ENCODE measurements around the gene GLIS1. TPM values are rescaled to one million over a fixed set of nuclear protein-coding genes. Genes with fewer than 3 reads are reported as not detected.

The GLIS1 gene
- total RNA-seq, 1 experiment from 2014 or later, result 1.0 TPM

- DNase-seq (ENCODE audit: low spot score), result no peak
Measured at GRCh38 chr1:53467391-53467790, 271.6 kb downstream of the GLIS1 start.

GRCh38 chr1:53465023-53465957 is 273.7 kb downstream of the GLIS1 start:
- DNase-seq (ENCODE audit: low spot score), result no peak

GRCh38 chr1:53463961-53464899 is 274.7 kb downstream of the GLIS1 start:
- DNase-seq (ENCODE audit: low spot score), result no peak

- no peak for DNase-seq (ENCODE audit: low spot score)
Measured at GRCh38 chr1:53462769-53463501, 276.0 kb downstream of the GLIS1 start.

- DNase-seq (ENCODE audit: low spot score), result no peak
Measured at GRCh38 chr1:53462193-53462592, 276.8 kb downstream of the GLIS1 start.

GRCh38 chr1:53461323-53462044 is 277.5 kb downstream of the GLIS1 start:
- DNase-seq (ENCODE audit: low spot score), result no peak

- no peak for DNase-seq (ENCODE audit: low spot score)
Measured at GRCh38 chr1:53460666-53461322, 278.2 kb downstream of the GLIS1 start.

GRCh38 chr1:53460211-53460634 is 278.7 kb downstream of the GLIS1 start:
- no peak for DNase-seq (ENCODE audit: low spot score)

GRCh38 chr1:53459321-53460175 is 279.4 kb downstream of the GLIS1 start, which contains the start of gene DMRTB1:
TSS of gene DMRTB1 (plus strand) at chr1:53459399. CDS start at chr1:53459454, 55 bp downstream.
- no peak for DNase-seq (ENCODE audit: low spot score)

GRCh38 chr1:53458634-53459033 is 280.3 kb downstream of the GLIS1 start:
- no peak for DNase-seq (ENCODE audit: low spot score)

Other genes with a start within 250 kb of the GLIS1 start
- 72.1 and 89.1 TPM in 2 replicates for gene NDC1, start 99.1 kb upstream of the GLIS1 start, total RNA-seq (2014; rRNA removed; shearing (Covaris generic))
- 45.0 and 53.8 TPM in 2 replicates for gene YIPF1, start 150.6 kb upstream of the GLIS1 start, total RNA-seq (2014; rRNA removed; shearing (Covaris generic))
- gene DIO1, start 155.0 kb upstream of the GLIS1 start, total RNA-seq (2014; rRNA removed; shearing (Covaris generic)), result not detected in 2 replicates
- 71.9 and 86.5 TPM in 2 replicates for gene IFT25, start 206.5 kb upstream of the GLIS1 start, total RNA-seq (2014; rRNA removed; shearing (Covaris generic))
- 56.6 and 64.3 TPM in 2 replicates for gene LRRC42, start 207.2 kb upstream of the GLIS1 start, total RNA-seq (2014; rRNA removed; shearing (Covaris generic))

Data from H4 (cell line).